HL-60 (cell line): ENCODE measurements around the gene PARP2.

Experiments
- GABPA ChIP-seq: IDR thresholded peaks from 2 replicates; pipeline ENCODE4 v1.6.1; 2012; ENCODE audit warnings: low read depth
- POLR2AphosphoS5 ChIP-seq: IDR thresholded peaks from 2 replicates; pipeline ENCODE4 v1.6.1; 2012; ENCODE audit warnings: low read depth
- SPI1 ChIP-seq: IDR thresholded peaks from 2 replicates; pipeline ENCODE4 v1.6.1; 2012; ENCODE audit warnings: low read depth, mild to moderate bottlenecking, borderline replicate concordance
- TF ChIP-seq, protein P1 (sequence below): IDR thresholded peaks from one replicate; pipeline ENCODE4 v1.5.1; 2011; ENCODE audit warnings: low read length, control low read depth, inconsistent platforms; ENCODE audit not compliant: insufficient read depth
- TF ChIP-seq, protein P2 (sequence below): IDR thresholded peaks from 2 replicates; pipeline ENCODE4 v1.6.1; 2012; ENCODE audit warnings: low read depth; ENCODE audit not compliant: insufficient replicate concordance

DNA sequence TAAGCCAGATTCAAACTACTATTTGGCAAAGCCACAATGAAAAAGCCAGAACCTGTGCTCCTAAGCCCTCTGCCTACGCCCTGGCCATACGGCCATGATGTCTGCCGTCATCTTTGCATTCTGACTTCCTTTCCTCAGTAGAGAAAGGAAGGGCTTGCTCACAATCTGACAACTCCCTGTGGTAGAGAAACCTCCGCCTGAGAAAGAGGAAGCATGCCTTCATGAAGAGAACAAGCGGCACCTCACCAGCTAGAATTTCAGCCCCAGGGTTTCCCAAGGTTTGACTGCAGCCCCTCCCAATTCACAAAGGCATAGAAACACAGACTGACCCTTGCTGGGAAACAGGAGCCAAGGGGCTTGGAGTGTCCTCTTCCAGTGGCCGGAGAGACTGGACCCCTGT lies 44.1 kb downstream of the PARP2 start:
- TF ChIP-seq, protein P1, sequence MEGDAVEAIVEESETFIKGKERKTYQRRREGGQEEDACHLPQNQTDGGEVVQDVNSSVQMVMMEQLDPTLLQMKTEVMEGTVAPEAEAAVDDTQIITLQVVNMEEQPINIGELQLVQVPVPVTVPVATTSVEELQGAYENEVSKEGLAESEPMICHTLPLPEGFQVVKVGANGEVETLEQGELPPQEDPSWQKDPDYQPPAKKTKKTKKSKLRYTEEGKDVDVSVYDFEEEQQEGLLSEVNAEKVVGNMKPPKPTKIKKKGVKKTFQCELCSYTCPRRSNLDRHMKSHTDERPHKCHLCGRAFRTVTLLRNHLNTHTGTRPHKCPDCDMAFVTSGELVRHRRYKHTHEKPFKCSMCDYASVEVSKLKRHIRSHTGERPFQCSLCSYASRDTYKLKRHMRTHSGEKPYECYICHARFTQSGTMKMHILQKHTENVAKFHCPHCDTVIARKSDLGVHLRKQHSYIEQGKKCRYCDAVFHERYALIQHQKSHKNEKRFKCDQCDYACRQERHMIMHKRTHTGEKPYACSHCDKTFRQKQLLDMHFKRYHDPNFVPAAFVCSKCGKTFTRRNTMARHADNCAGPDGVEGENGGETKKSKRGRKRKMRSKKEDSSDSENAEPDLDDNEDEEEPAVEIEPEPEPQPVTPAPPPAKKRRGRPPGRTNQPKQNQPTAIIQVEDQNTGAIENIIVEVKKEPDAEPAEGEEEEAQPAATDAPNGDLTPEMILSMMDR, result no peak
- TF ChIP-seq POLR2AphosphoS5 (no peak), GABPA (no peak), SPI1 (peak; percentile 80; the same call in 1 of the 2 replicates)
- TF ChIP-seq, protein P2, sequence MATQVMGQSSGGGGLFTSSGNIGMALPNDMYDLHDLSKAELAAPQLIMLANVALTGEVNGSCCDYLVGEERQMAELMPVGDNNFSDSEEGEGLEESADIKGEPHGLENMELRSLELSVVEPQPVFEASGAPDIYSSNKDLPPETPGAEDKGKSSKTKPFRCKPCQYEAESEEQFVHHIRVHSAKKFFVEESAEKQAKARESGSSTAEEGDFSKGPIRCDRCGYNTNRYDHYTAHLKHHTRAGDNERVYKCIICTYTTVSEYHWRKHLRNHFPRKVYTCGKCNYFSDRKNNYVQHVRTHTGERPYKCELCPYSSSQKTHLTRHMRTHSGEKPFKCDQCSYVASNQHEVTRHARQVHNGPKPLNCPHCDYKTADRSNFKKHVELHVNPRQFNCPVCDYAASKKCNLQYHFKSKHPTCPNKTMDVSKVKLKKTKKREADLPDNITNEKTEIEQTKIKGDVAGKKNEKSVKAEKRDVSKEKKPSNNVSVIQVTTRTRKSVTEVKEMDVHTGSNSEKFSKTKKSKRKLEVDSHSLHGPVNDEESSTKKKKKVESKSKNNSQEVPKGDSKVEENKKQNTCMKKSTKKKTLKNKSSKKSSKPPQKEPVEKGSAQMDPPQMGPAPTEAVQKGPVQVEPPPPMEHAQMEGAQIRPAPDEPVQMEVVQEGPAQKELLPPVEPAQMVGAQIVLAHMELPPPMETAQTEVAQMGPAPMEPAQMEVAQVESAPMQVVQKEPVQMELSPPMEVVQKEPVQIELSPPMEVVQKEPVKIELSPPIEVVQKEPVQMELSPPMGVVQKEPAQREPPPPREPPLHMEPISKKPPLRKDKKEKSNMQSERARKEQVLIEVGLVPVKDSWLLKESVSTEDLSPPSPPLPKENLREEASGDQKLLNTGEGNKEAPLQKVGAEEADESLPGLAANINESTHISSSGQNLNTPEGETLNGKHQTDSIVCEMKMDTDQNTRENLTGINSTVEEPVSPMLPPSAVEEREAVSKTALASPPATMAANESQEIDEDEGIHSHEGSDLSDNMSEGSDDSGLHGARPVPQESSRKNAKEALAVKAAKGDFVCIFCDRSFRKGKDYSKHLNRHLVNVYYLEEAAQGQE, result no peak
